Nephron progenitor cell (in vitro differentiated cells): ENCODE data around the gene MEFV.

Experiments
- DNase-seq: peaks from one replicate; pipeline ENCODE4 v3.0.0; 2021
- H3K27ac Mint-ChIP-seq: 2 replicates; pipeline ENCODE4 v1.8.0; 2021; ENCODE audit warnings: mild to moderate bottlenecking, moderate library complexity, mixed read lengths
- H3K27me3 Mint-ChIP-seq: 2 replicates; pipeline ENCODE4 v1.8.0; 2021; ENCODE audit warnings: mild to moderate bottlenecking, low read depth, mixed read lengths; ENCODE audit not compliant: poor library complexity
- H3K36me3 Mint-ChIP-seq: 2 replicates; pipeline ENCODE4 v1.8.0; 2021; ENCODE audit warnings: low read depth, mixed read lengths
- H3K4me1 Mint-ChIP-seq: 2 replicates; pipeline ENCODE4 v1.8.0; 2021; ENCODE audit warnings: mixed read lengths
- H3K4me3 Mint-ChIP-seq: 2 replicates; pipeline ENCODE4 v1.8.0; 2021; ENCODE audit warnings: mild to moderate bottlenecking, moderate library complexity, mixed read lengths
- H3K9me3 Mint-ChIP-seq: 2 replicates; pipeline ENCODE4 v1.8.0; 2021; ENCODE audit warnings: mild to moderate bottlenecking, moderate library complexity, mixed read lengths
- CTCF ChIP-seq: fragments of 200-600 bp; sonication (generic); IDR thresholded peaks from 2 replicates; pipeline ENCODE4 v1.5.0; 2021; ENCODE audit warnings: antibody characterized with exemption

The MEFV gene

GRCh38 chr16:3194792-3195191, 61.6 kb downstream of the MEFV start:
- Mint-ChIP-seq H3K4me3 (no peak overlapping the region), H3K9me3 (peaks cover 39% of the 10 kb centered on the region), H3K27me3 (peaks cover 93% of the 10 kb centered on the region), H3K27ac (no peak overlapping the region), H3K36me3 (no peaks in the 10 kb centered on the region), H3K4me1 (peaks cover 13% of the 10 kb centered on the region)
- DNase-seq, result no peak
- no peak for TF ChIP-seq CTCF

DNA sequence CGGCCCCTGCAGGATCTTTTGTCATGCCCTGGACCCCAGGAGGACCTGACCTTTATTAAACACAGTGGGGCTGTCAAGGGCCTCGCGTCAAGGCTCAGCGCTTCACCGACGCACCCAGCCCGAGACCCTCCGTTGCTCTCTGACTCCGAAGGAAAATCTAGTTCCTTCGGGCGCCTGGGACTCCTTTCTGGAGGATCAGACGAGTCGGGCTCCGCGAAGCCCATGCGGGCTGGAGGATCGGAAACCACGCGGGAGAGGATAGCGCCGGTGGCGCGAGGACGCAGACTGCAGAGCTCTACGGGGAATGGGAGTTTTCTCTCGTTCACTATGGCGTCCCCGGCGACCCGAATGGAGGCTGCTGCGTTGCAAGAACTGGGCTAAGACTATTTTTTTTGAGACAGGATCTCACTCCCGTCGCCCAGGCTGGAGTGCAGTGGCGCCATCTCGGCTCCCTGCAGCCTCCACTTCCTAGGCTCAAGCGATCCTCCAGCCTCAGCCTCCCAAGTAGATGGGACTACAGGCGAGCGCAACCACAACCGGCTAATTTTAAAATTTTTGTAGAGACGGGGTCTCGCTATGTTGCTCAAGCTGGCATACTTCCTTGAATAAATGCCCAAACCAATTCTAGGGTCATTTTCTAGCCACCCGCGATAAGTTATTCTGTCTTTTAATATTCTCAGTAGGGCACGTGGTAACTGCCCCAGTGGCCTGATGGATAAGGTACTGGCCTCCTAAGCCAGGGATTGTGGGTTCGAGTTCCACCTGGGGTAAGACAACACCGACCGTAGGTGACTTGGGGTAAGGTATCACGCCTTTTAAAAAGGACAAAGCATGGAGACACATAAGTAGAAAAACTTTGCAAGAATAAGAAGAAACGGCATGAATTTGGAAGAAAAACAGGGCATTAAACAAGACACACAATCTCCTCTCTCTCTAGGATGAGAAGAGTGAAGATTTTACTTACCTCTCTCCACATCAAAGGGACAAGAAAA, 62.9 kb downstream of the MEFV start:
- Mint-ChIP-seq H3K27me3 (peaks cover 95% of the 10 kb centered on the region), H3K4me3 (no peak overlapping the region), H3K36me3 (no peaks in the 10 kb centered on the region), H3K9me3 (peaks cover 37% of the 10 kb centered on the region), H3K4me1 (peaks cover 16% of the 10 kb centered on the region), H3K27ac (no peak overlapping the region)
- no peak for DNase-seq
- TF ChIP-seq CTCF, result no peak

DNA sequence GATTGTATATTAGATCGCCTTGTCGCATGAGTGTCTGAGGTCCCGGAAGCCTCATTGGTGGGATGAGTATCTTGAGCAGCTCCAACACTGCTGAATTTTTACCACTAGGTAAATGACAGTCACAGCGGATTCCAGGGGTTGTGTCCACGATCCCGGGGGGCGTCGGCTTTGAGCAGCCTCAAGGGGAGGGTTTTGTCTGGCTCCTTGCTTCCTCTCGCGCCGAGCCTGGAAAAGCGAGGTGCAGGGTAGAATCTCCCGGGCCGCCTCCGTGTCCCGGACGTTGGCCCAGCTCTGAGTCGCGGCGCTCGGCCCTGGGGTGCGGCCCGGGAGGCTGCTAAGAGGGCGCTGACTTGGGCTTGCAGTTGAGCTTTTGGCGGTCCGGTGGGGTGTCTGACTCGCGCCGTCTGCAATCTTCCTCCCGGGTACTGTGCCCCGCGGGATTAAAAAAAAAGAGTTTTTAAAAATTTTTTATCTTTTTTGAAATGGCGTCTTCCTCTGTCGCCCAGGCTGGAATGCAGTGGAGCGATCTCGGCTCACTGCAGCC, 63.9 kb downstream of the MEFV start:
- Mint-ChIP-seq H3K4me3 (no peak overlapping the region), H3K9me3 (peaks cover 37% of the 10 kb centered on the region), H3K4me1 (peaks cover 16% of the 10 kb centered on the region), H3K27me3 (peaks cover 98% of the 10 kb centered on the region), H3K27ac (no peak overlapping the region), H3K36me3 (no peaks in the 10 kb centered on the region)
- TF ChIP-seq CTCF, result no peak
- no peak for DNase-seq
